Stimulated activated CD8-positive, alpha-beta memory T cell treated with anti-CD3 and anti-CD28 coated beads, Interleukin-7, amount 100 ng/mL, for 1 hour (primary cell): Measurements from ENCODE around the gene SMIM33.
"Not testable (repeated sequence)": the region's sequence is repeated elsewhere in the genome, so short reads cannot be mapped to it uniquely, and the experiment has no call there.

Experiments used
- DNase-seq, 2 donors: peaks; one replicate each; pipeline ENCODE4 v3.0.0-alpha.2; 2020; ENCODE audit warnings: low read depth in 2 of 2

Gene SMIM33

GRCh38 chr5:139457241-139457640, 13.6 kb upstream of the SMIM33 start:
- no peak for DNase-seq

- no peak for DNase-seq
Observed at GRCh38 chr5:139457653-139458306, 13.0 kb upstream of the SMIM33 start.

GRCh38 chr5:139458580-139459407, 12.0 kb upstream of the SMIM33 start:
- peak; percentile 47 to 55 for DNase-seq

- no peak for DNase-seq
Observed at GRCh38 chr5:139459451-139459934, 11.3 kb upstream of the SMIM33 start.

- no peak for DNase-seq
Observed at GRCh38 chr5:139460455-139460854, 10.3 kb upstream of the SMIM33 start.

- DNase-seq, result no peak
Observed at GRCh38 chr5:139461176-139461575, 9.6 kb upstream of the SMIM33 start.

- no peak for DNase-seq
Observed at GRCh38 chr5:139461698-139462097, 9.1 kb upstream of the SMIM33 start.

GRCh38 chr5:139462586-139463276, 8.1 kb upstream of the SMIM33 start, which contains the start of gene ECSCR:
ECSCR (minus strand) TSS chr5:139462743; CDS start chr5:139462670, 73 bp downstream.
- DNase-seq, result no peak

- no peak for DNase-seq
Observed at GRCh38 chr5:139468421-139468931, 2.3 kb upstream of the SMIM33 start.

- DNase-seq, result no peak
Observed at GRCh38 chr5:139472386-139473030, 1.7 kb downstream of the SMIM33 start.

- no peak for DNase-seq
Observed at GRCh38 chr5:139473105-139473504, 2.3 kb downstream of the SMIM33 start.

GRCh38 chr5:139473565-139473964, 2.8 kb downstream of the SMIM33 start:
- no peak for DNase-seq

GRCh38 chr5:139474890-139475791, 4.3 kb downstream of the SMIM33 start:
- no peak for DNase-seq

- no peak for DNase-seq
Observed at GRCh38 chr5:139475865-139476617, 5.2 kb downstream of the SMIM33 start.

GRCh38 chr5:139478657-139479423, 8.0 kb downstream of the SMIM33 start:
- DNase-seq, result not testable (repeated sequence)

- not testable (repeated sequence) for DNase-seq
Observed at GRCh38 chr5:139479729-139480128, 8.9 kb downstream of the SMIM33 start.

GRCh38 chr5:139481122-139481533, 10.3 kb downstream of the SMIM33 start:
- no peak for DNase-seq

GRCh38 chr5:139481580-139482049, 10.8 kb downstream of the SMIM33 start:
- DNase-seq, result no peak
